Panc1 (cell line): ENCODE results near the gene RBM6. TPM values are rescaled to one million over a fixed set of nuclear protein-coding genes. Genes with fewer than 3 reads are reported as not detected.
"Not testable (repeated sequence)": the region's sequence is repeated elsewhere in the genome, so short reads cannot be mapped to it uniquely, and the experiment has no call there.

Experiments
- ATAC-seq: fragments of 200-7000 bp; cut with Tn5 transposase; 2 replicates; pipeline ENCODE4 v1.9.1; 2020; ENCODE audit warnings: mild to moderate bottlenecking, moderate library complexity
- BruUV-seq: library from RNA; stranded (reverse); fragments of 400-500 nt; replicated peaks from 2 replicates; lab custom pipeline; 2021; lab: Mats Ljungman, UMichigan
- CTCF ChIA-PET: fragments of 300-600 bp; sonication (Branson Sonifier 250); formaldehyde crosslinking; loops from one replicate; lab custom pipeline; 2022; ENCODE audit warnings: antibody characterized with exemption; lab: Charles Lee
- POLR2A ChIA-PET: fragments of 300-600 bp; sonication (Branson Sonifier 250); formaldehyde crosslinking; loops from one replicate; lab custom pipeline; 2022; ENCODE audit warnings: antibody characterized with exemption; lab: Charles Lee
- DNase-seq: peaks from one replicate; pipeline ENCODE4 v3.0.0-alpha.2; 2010; ENCODE audit warnings: low read depth, low spot score
- H3K27ac ChIP-seq: 2 replicates; pipeline ENCODE4 v1.5.1; 2011; ENCODE audit warnings: mild to moderate bottlenecking, low read length, inconsistent platforms
- H3K27me3 ChIP-seq: fragments of 200-500 bp; sonication (Bioruptor generic); 2 replicates; pipeline ENCODE4 v1.6.0; 2014; ENCODE audit warnings: low read length, inconsistent platforms; ENCODE audit not compliant: control insufficient read depth, insufficient read depth
- H3K36me3 ChIP-seq: fragments of 200-500 bp; sonication (Bioruptor generic); 2 replicates; pipeline ENCODE4 v1.5.1; 2014; ENCODE audit warnings: inconsistent platforms, mild to moderate bottlenecking, low read length, moderate library complexity; ENCODE audit not compliant: control insufficient read depth, insufficient read depth
- H3K4me1 ChIP-seq: 2 replicates; pipeline ENCODE4 v1.5.1; 2011; ENCODE audit warnings: inconsistent platforms, mild to moderate bottlenecking, low read length, moderate library complexity; ENCODE audit not compliant: control insufficient read depth, insufficient read depth
- H3K4me3 ChIP-seq, 2 experiments: 2 replicates each; pipeline ENCODE4 v1.5.1; 2011 to 2012; ENCODE audit warnings: low read depth in 2 of 2, low read length in 2 of 2, mild to moderate bottlenecking in 2 of 2, inconsistent platforms in 1 of 2, moderate library complexity in 1 of 2
- H3K9me3 ChIP-seq: fragments of 200-500 bp; sonication (Bioruptor generic); 2 replicates; pipeline ENCODE4 v1.5.1; 2014; ENCODE audit warnings: low read depth, mild to moderate bottlenecking, inconsistent platforms, low read length, moderate library complexity; ENCODE audit not compliant: control insufficient read depth, insufficient read depth
- POLR2AphosphoS5 ChIP-seq: IDR thresholded peaks from 2 replicates; pipeline ENCODE4 v1.6.1; 2012; ENCODE audit warnings: mild to moderate bottlenecking, low read depth, low read length, moderate library complexity
- REST ChIP-seq, 2 experiments: IDR thresholded peaks; 2 replicates each; pipeline ENCODE4 v1.6.1; 2011 to 2012; ENCODE audit warnings: low read depth in 2 of 2, control low read depth in 1 of 2, low read length in 1 of 2, mild to moderate bottlenecking in 1 of 2, moderate library complexity in 1 of 2; ENCODE audit not compliant: insufficient read depth in 1 of 2
- SIN3A ChIP-seq: IDR thresholded peaks from 2 replicates; pipeline ENCODE4 v1.6.1; 2012; ENCODE audit warnings: low read depth, mild to moderate bottlenecking, low read length, moderate library complexity, borderline replicate concordance; ENCODE audit not compliant: insufficient read depth
- TCF7L2 ChIP-seq: IDR thresholded peaks from 2 replicates; pipeline ENCODE4 v1.6.1; 2011; ENCODE audit warnings: mild to moderate bottlenecking, low read depth, low read length, inconsistent platforms
- in situ Hi-C: cut with HindIII; loops from 2 replicates; pipeline ENCODE4 v1.10.0; 2016; ENCODE audit warnings: low sequenced_read_pairs, low pct_unique_long_range_greater_than_20kb
- intact Hi-C: fragments of 100-400 bp; cut with micrococcal nuclease; formaldehyde crosslinking; loops from one replicate; pipeline ENCODE4 v1.10.0; 2022; ENCODE audit not compliant: unreplicated experiment
- total RNA-seq: library from RNA; stranded (reverse); gene quantifications from one replicate; pipeline ENCODE4 v1.2.1, GENCODE V29; 2021; ENCODE audit not compliant: unreplicated experiment
- TF ChIP-seq, protein P1 (sequence below): fragments of 450-650 bp; IDR thresholded peaks from 2 replicates; pipeline ENCODE4 v1.5.1; 2017; ENCODE audit warnings: mild to moderate bottlenecking

Gene RBM6
- total RNA-seq, 1 experiment from 2014 or later = 43.6 TPM

- no TSS peak for BruUV-seq
- intact Hi-C loops = no loop called here
- Histone ChIP-seq H3K4me1 (no peaks in the 10 kb centered on the region), H3K27ac (no peak overlapping the region), H3K4me3 (no peak overlapping the region), H3K27me3 (no peaks in the 10 kb centered on the region), H3K9me3 (no peaks in the 10 kb centered on the region), H3K36me3 (no peaks in the 10 kb centered on the region)
- DNase-seq (no peak), ATAC-seq (no peak)
- TF ChIP-seq POLR2AphosphoS5 (no peak), SIN3A (no peak)
- TF ChIP-seq, protein P1, sequence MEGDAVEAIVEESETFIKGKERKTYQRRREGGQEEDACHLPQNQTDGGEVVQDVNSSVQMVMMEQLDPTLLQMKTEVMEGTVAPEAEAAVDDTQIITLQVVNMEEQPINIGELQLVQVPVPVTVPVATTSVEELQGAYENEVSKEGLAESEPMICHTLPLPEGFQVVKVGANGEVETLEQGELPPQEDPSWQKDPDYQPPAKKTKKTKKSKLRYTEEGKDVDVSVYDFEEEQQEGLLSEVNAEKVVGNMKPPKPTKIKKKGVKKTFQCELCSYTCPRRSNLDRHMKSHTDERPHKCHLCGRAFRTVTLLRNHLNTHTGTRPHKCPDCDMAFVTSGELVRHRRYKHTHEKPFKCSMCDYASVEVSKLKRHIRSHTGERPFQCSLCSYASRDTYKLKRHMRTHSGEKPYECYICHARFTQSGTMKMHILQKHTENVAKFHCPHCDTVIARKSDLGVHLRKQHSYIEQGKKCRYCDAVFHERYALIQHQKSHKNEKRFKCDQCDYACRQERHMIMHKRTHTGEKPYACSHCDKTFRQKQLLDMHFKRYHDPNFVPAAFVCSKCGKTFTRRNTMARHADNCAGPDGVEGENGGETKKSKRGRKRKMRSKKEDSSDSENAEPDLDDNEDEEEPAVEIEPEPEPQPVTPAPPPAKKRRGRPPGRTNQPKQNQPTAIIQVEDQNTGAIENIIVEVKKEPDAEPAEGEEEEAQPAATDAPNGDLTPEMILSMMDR = no peak
- in situ Hi-C loops = no loop called here
- CTCF ChIA-PET = interaction anchor here (0.5 kb wide), 1 partner anchor 16 kb away, joined by 6 read pairs; no protein-coding TSS in a partner anchor
- POLR2A ChIA-PET = no interaction called here
These were observed 23.3 kb upstream of the RBM6 start for GRCh38 chr3:49916686-49917085.

GRCh38 chr3:49917806-49918590, 22.0 kb upstream of the RBM6 start:
- H3K27ac ChIP-seq, ATAC-seq, intact Hi-C loops, in situ Hi-C loops, H3K36me3 ChIP-seq, DNase-seq, H3K4me3 ChIP-seq, BruUV-seq, H3K27me3 ChIP-seq, H3K4me1 ChIP-seq, H3K9me3 ChIP-seq, CTCF ChIA-PET: not testable (repeated sequence)
- POLR2A ChIA-PET = interaction anchor here (0.7 kb wide), 1 partner anchor 62 kb away, joined by 3 read pairs; no protein-coding TSS in a partner anchor

- in situ Hi-C loops (no loop called here), intact Hi-C loops (no loop called here)
- CTCF ChIA-PET = no interaction called here
- POLR2A ChIA-PET = no interaction called here
- Histone ChIP-seq H3K36me3 (no peaks in the 10 kb centered on the region), H3K4me3 (no peak overlapping the region), H3K27me3 (no peaks in the 10 kb centered on the region), H3K27ac (no peak overlapping the region), H3K9me3 (no peaks in the 10 kb centered on the region), H3K4me1 (no peaks in the 10 kb centered on the region)
- no TSS peak for BruUV-seq
- TF ChIP-seq TCF7L2 = no peak
- TF ChIP-seq SIN3A = no peak
- no peak for TF ChIP-seq REST (IDR thresholded peaks at IDR 0.05; ENCODE audit: insufficient read depth in 1 of 2, low read depth in 2 of 2, low read length in 1 of 2)
- TF ChIP-seq POLR2AphosphoS5 = no peak
- TF ChIP-seq, protein P1 = no peak
- ATAC-seq = no peak
- no peak for DNase-seq
These were observed 15.3 kb upstream of the RBM6 start for GRCh38 chr3:49924683-49925082.
